ENCODE results near the gene RBM41. TPM values are rescaled to one million over a fixed set of nuclear protein-coding genes. Genes with fewer than 3 reads are reported as not detected.
"Not testable (repeated sequence)": the region's sequence is repeated elsewhere in the genome, so short reads cannot be mapped to it uniquely, and the experiment has no call there.

Gene RBM41
- total RNA-seq = 10 to 100 TPM; 21.2 to 22.3 TPM
- polyA plus RNA-seq = 10 to 100 TPM in 2 of 3 donors, 1 to 10 TPM in 1; 7.6 to 16.3 (median 11.9) TPM
- 18.2 to 40.5 (median 24.4) reads per million in 6 experiments for total RNA-seq

- POLR2A ChIA-PET = interaction anchor here (1.4 kb wide), 2 partner anchors 37 to 657 kb away, joined by 4 read pairs; partner anchors contain the start of gene TSC22D3
- peak within 1 kb of the TSS; percentile 95 to 99 (median 98) for H3K27ac Mint-ChIP-seq
- H3K4me1 Mint-ChIP-seq = peaks cover 23 to 39% (median 36%) of the 10 kb centered on the region in 4 donors
Observed at GRCh38 chrX:107118322-107119147, at the start of gene RBM41. RBM41 (minus strand) TSS chrX:107118822; CDS start chrX:107118773, 49 bp downstream.

GRCh38 chrX:107168257-107168656, 49.6 kb upstream of the RBM41 start:
- peaks cover 0 to 1% (median 0%) of the 10 kb centered on the region in 3 donors for H3K36me3 Mint-ChIP-seq
- no peak for ATAC-seq
- H3K4me3 Mint-ChIP-seq = no peak overlapping the region
- H3K9me3 Mint-ChIP-seq = no peaks in the 10 kb centered on the region
- H3K4me1 Mint-ChIP-seq = no peaks in the 10 kb centered on the region
- no peaks in the 10 kb centered on the region for H3K27me3 Mint-ChIP-seq
- POLR2A ChIA-PET = no interaction called here
- no peak for DNase-seq
- no peak overlapping the region for H3K27ac Mint-ChIP-seq

More at GRCh38 chrX:107118322-107119147, at the start of gene RBM41:
- Mint-ChIP-seq H3K4me3 (peak within 1 kb of the TSS; percentile 97 to 100 (median 99)), H3K9me3 (peaks cover 0 to 2% (median 0%) of the 10 kb centered on the region in 9 donors), H3K36me3 (peaks cover 16 to 32% (median 23%) of the 10 kb centered on the region in 3 donors), H3K27me3 (no peaks in the 10 kb centered on the region)
- ATAC-seq (peak; percentile 100), DNase-seq (peak; percentile 52 to 87 (median 68))

GRCh38 chrX:107167163-107167921, 48.7 kb upstream of the RBM41 start:
- Mint-ChIP-seq H3K9me3 (no peaks in the 10 kb centered on the region), H3K27me3 (no peaks in the 10 kb centered on the region), H3K27ac (no peak overlapping the region), H3K36me3 (peaks cover 0 to 1% (median 0%) of the 10 kb centered on the region in 3 donors), H3K4me1 (no peaks in the 10 kb centered on the region), H3K4me3 (no peak overlapping the region)
- ATAC-seq (no peak), DNase-seq (no peak)
- POLR2A ChIA-PET = no interaction called here

DNA sequence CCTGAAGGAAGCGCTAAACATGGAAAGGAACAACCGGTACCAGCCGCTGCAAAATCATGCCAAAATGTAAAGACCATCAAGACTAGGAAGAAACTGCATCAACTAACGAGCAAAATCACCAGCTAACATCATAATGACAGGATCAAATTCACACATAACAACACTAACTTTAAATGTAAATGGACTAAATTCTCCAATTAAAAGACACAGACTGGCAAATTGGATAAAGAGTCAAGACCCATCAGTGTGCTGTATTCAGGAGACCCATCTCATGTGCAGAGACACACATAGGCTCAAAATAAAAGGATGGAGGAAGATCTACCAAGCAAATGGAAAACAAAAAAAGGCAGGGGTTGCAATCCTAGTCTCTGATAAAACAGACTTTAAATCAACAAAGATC, 39.0 kb upstream of the RBM41 start:
- DNase-seq, H3K4me3 Mint-ChIP-seq, H3K4me1 Mint-ChIP-seq, H3K9me3 Mint-ChIP-seq, ATAC-seq, POLR2A ChIA-PET, H3K36me3 Mint-ChIP-seq, H3K27ac Mint-ChIP-seq, H3K27me3 Mint-ChIP-seq: not testable (repeated sequence)

- peak in 3 of 10 donors; percentile 11 to 15 (median 14) for DNase-seq
- ATAC-seq, H3K4me1 Mint-ChIP-seq, H3K36me3 Mint-ChIP-seq, H3K27me3 Mint-ChIP-seq, H3K9me3 Mint-ChIP-seq: not testable (repeated sequence)
- Mint-ChIP-seq H3K4me3 (peak overlapping the region; percentile 69 to 82 (median 78)), H3K27ac (peak overlapping the region in 7 of 10 donors; percentile 15 to 77 (median 37))
- POLR2A ChIA-PET = interaction anchor here (1.1 kb wide), 1 partner anchor 37 kb away, joined by 4 read pairs; the partner anchor contains the start of gene RBM41
Observed at GRCh38 chrX:107155621-107156430, 37.2 kb upstream of the RBM41 start.

DNA sequence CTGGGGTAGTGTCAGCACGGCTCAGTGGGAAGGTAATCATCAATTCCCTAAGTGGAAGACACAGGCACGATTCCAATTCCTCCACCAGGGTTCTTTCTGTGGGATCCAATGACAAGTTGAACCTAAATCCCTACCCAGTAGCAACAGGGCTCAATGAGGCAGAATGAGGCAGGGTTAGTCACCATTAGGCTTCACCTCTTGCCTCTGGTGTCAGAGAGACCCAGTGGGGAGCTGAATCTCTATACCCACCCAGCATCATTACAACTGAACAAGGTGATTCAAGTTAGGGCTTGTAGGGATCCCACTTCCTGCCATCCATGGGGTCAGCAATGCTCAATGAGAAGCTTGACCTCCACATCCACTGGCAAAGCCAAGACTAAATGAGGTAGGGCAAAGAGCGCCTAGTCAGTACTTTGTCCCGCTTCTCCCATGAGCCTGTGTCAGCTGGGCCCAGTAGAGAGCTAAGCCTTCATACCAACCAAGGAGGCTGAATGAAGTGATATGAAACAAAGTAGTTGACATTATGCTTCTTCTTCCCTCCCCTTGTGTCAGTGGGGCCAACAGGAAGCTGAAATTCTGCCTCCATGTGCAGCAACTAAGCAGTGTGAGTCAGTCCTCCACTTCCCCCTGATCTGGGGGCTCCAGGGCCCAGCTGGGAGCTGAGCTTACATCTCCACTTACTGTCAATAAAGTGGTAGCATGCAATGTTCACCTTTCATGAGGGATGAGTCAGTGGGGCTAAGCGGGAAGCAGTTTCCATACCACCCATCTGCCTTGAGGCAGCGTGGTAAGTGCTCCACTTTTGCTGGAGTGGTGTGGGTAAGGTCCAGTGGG, 36.4 kb upstream of the RBM41 start:
- Mint-ChIP-seq H3K9me3 (peaks cover 0 to 2% (median 0%) of the 10 kb centered on the region in 9 donors), H3K4me3 (peak overlapping the region; percentile 69 to 82 (median 78)), H3K4me1 (peaks cover 2 to 11% (median 7%) of the 10 kb centered on the region in 4 donors), H3K27me3 (no peaks in the 10 kb centered on the region), H3K27ac (peak overlapping the region in 4 of 10 donors; percentile 18 to 77 (median 48)), H3K36me3 (no peaks in the 10 kb centered on the region)
- POLR2A ChIA-PET = interaction anchor here (1.1 kb wide), 1 partner anchor 36 kb away, joined by 4 read pairs; the partner anchor contains the start of gene RBM41
- ATAC-seq (peak; percentile 23 to 41), DNase-seq (peak in 2 of 10 donors; percentile 1 to 2)

DNA sequence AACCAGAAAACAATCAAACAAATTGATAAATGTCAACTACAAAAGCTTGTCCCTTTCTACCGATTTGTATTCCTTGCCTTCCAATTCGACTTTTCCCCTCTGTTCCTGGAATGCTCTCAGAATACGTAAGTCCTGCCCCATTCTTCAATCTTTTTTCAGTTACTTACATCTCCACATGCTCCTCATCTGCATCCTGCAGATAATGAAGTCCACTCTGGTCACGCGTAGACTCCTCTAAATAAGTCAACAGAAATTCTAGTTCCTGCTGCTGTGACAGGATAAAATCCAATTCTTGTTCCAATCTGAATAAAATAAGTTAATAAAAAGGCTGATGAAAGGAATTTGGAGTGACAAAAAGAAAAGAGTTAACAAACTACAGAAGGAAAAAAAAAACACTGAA, 34.4 kb upstream of the RBM41 start:
- POLR2A ChIA-PET = no interaction called here
- no peak overlapping the region for H3K27ac Mint-ChIP-seq
- H3K36me3 Mint-ChIP-seq = no peaks in the 10 kb centered on the region
- no peak for ATAC-seq
- H3K9me3 Mint-ChIP-seq = peaks cover 0 to 2% (median 0%) of the 10 kb centered on the region in 9 donors
- H3K27me3 Mint-ChIP-seq = no peaks in the 10 kb centered on the region
- no peak overlapping the region for H3K4me3 Mint-ChIP-seq
- peaks cover 2 to 12% (median 7%) of the 10 kb centered on the region in 4 donors for H3K4me1 Mint-ChIP-seq
- no peak for DNase-seq

GRCh38 chrX:107146670-107147069, 28.0 kb upstream of the RBM41 start:
- H3K27ac Mint-ChIP-seq = no peak overlapping the region
- POLR2A ChIA-PET = no interaction called here
- peaks cover 2 to 7% (median 4%) of the 10 kb centered on the region in 4 donors for H3K4me1 Mint-ChIP-seq
- no peaks in the 10 kb centered on the region for H3K9me3 Mint-ChIP-seq
- DNase-seq (no peak), ATAC-seq (no peak)
- no peak overlapping the region for H3K4me3 Mint-ChIP-seq
- no peaks in the 10 kb centered on the region for H3K36me3 Mint-ChIP-seq
- no peaks in the 10 kb centered on the region for H3K27me3 Mint-ChIP-seq

DNA sequence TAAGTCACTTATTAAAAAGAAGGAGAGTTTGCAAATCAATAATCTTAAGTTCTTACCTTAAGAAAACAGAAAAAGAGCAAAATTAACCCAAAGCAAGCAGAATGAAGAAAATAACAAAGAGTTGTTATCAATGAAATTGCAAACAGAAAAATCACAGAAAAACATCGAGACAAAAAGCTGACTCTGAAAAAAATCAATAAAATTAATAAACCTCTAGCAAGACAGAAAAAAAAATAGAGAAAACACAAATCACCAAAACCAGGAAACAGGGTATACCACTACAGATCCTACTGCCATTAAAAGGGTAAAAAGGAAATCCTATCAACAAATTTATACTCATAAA, 17.3 kb upstream of the RBM41 start:
- peak overlapping the region in 3 of 10 donors; percentile 55 to 68 (median 61) for H3K27ac Mint-ChIP-seq
- peaks cover 0 to 2% (median 0%) of the 10 kb centered on the region in 9 donors for H3K9me3 Mint-ChIP-seq
- H3K27me3 Mint-ChIP-seq = no peaks in the 10 kb centered on the region
- POLR2A ChIA-PET = no interaction called here
- peaks cover 0 to 13% (median 1%) of the 10 kb centered on the region in 4 donors for H3K4me1 Mint-ChIP-seq
- H3K36me3 Mint-ChIP-seq = no peaks in the 10 kb centered on the region
- ATAC-seq (no peak), DNase-seq (no peak)
- peak overlapping the region in 1 of 10 donors; percentile 26 for H3K4me3 Mint-ChIP-seq

- POLR2A ChIA-PET = no interaction called here
- Mint-ChIP-seq H3K4me3 (peak overlapping the region in 1 of 10 donors; percentile 26), H3K4me1 (peaks cover 0 to 13% (median 1%) of the 10 kb centered on the region in 4 donors), H3K27me3 (no peaks in the 10 kb centered on the region), H3K36me3 (no peaks in the 10 kb centered on the region), H3K9me3 (peaks cover 0 to 2% (median 0%) of the 10 kb centered on the region in 9 donors), H3K27ac (peak overlapping the region in 3 of 10 donors; percentile 55 to 68 (median 61))
- DNase-seq (peak in 1 of 10 donors; percentile 0), ATAC-seq (no peak)
Observed at GRCh38 chrX:107135049-107135964, 16.7 kb upstream of the RBM41 start.

DNA sequence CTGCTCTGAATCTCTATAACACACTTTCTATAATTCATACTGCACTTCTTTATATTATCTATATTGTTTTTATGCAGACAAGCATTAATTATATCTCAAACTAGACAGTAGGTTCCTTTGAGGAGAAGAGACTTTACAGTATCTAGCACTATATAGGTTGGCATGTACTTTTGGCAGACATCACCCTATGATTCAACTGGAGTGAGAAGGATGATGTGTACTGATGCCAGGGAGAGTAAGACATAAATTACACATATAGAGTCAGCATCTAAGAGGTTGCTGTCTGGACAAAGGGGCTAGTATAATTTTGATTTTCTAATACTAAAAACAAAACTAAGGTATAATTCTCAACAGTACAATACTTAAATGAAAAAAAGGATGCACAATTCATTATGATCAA, 5.1 kb upstream of the RBM41 start:
- POLR2A ChIA-PET = no interaction called here
- Mint-ChIP-seq H3K27me3 (no peaks in the 10 kb centered on the region), H3K4me1 (peaks cover 0 to 7% (median 3%) of the 10 kb centered on the region in 4 donors), H3K9me3 (no peaks in the 10 kb centered on the region), H3K4me3 (no peak overlapping the region), H3K36me3 (no peaks in the 10 kb centered on the region), H3K27ac (no peak overlapping the region)
- ATAC-seq = no peak
- DNase-seq = no peak
